Medulla oblongata (tissue), 1 donor: Measurements from ENCODE around the gene CDA.

Experiments used
- DNase-seq: peaks from one replicate; pipeline ENCODE4 v3.0.0-alpha.2; 2015; ENCODE audit errors: extremely low spot score

The CDA gene

DNA sequence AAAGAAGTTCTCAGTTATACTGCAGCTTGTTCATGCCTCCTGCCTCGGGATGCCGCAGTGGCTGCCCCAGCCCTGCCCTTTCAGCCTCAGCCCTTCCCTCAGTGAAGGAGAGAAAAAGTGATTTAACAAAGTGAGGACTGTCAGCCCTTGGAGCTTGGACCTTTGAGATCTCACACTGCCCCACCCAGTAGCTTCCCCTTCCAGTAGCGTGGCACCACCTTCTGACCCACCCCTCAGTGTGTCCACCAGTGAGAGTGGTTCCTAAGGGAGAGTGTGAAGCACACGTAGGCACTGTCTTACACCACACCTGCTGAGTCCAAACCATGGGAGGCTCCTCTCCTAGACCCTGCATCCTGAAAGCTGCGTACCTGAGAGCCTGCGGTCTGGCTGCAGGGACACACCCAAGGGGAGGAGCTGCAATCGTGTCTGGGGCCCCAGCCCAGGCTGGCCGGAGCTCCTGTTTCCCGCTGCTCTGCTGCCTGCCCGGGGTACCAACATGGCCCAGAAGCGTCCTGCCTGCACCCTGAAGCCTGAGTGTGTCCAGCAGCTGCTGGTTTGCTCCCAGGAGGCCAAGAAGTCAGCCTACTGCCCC lies at the start of gene CDA:
TSS of gene CDA (plus strand) at position 464 of the 592 bp plus-strand sequence. CDS start at position 497, 33 bp downstream.
- DNase-seq, result no peak

DNA sequence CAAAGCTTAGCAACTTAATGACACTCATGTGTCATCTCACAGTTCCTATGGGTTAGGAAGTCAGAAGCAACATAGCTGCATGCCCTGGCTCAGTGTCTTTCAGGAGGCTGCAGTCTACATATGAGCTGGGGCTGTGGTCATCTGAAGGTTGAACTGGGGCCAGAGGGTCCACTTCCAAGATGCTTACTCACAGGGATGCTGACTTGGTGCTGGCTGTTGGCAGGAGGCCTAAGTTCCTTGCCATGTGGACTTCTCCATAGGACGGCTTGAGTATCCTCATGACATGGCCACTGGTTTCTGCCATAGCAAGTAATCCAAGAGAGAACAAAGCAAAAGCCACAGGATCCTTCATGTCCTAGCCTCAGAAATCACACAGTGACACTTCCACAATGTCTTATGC lies 48.6 kb upstream of the CDA start:
- DNase-seq, result no peak

DNA sequence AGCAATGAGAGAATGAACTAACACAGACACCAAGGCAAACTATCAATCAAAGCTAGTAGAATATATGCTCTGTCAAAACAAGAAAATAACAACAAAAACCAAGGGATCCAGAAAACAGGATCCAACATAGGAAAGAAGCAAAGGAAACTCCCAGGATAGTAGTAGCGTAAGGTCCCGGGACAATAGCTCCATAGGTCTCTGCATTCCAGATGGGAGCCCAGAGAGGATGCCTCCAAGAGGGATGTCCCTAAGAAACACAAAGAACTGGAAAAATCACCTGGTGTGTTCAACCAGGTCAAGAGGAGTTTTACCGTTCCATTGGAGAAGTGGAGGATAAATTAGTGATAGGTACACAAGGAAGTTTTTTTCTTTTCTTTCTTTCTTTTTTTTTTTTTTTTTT lies 42.3 kb upstream of the CDA start:
- DNase-seq, result no peak

DNA sequence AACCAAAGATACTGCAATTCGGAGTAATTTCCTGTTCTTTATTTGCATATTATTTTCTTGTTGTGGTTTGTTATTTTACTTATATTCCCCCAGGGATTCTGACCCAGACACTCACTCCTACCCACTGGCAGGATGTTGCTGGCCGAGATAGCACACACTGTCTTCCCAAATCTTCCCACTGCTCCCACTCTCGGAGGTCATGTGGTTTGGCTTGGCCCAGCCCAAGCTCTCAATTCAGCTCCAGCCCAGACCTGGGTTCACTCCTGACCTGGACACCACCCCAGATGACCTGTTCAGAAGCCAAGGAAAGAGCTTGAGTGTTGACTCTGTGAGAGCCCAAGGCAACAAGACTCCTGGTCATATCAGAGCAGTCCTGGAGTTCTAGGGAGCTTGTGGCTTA lies 37.7 kb upstream of the CDA start:
- no peak for DNase-seq

DNA sequence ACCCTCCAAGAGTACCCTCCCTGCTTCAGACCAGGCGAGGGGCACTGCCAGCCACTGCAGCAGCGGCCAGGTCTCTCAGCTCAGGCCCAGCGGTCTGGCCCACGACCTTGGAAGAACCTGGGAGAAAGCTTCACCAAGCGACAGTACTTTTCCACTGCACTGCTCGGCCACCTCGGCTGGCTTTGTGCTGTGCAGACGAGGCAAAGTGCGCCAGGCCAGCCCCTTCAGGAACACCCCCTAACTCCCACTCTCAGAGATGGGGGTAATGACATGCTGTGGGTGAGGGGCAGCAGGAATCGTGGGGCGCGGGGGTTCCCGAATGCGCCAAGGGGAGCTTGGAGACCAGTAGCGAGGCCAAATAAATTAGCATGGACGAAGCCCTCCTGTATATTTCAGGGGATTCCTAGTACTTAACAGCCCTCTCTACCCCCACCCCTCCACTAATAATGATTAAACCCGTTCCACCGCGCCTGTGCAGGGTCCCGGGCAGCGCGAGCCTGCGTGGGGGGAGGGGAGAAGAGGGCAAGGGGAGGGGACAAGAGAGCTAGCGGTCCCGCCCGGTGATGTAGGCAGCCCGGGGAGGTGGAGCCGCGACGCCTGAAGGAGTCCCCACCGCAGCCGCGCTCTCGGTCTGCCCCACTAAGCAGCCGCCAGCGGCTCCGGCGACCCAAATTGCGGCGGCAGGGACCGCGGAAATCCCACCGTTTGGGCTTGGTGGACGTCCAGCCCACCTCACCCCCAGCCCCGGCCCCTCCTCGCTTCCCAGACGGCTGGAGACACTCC lies 36.8 kb upstream of the CDA start, which contains the start of gene FAM43B:
TSS of gene FAM43B (plus strand) at position 629 of the 783 bp plus-strand sequence. CDS start 401 bp downstream, outside the sequence.
- peak; percentile 76 for DNase-seq

DNA sequence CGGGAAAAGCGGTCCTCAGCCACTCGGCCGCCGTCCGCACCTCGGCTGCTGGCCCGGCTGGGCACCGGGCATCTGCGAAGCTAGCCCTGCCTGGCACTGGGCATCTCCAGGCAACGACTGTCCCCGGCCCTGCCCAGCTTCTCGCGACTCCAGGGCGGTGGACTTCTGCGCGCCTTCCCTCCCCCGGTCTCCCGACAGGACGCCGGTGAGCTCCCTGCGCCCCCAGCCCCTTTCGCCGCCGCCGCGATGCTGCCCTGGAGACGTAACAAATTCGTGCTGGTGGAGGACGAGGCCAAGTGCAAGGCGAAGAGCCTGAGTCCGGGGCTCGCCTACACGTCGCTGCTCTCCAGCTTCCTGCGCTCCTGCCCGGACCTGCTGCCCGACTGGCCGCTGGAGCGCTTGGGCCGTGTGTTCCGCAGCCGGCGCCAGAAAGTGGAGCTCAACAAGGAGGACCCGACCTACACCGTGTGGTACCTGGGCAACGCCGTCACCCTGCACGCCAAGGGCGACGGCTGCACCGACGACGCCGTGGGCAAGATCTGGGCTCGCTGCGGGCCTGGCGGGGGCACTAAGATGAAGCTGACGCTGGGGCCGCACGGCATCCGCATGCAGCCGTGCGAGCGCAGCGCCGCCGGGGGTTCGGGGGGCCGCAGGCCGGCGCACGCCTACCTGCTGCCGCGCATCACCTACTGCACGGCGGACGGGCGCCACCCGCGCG lies 36.0 kb upstream of the CDA start:
- no peak for DNase-seq

DNA sequence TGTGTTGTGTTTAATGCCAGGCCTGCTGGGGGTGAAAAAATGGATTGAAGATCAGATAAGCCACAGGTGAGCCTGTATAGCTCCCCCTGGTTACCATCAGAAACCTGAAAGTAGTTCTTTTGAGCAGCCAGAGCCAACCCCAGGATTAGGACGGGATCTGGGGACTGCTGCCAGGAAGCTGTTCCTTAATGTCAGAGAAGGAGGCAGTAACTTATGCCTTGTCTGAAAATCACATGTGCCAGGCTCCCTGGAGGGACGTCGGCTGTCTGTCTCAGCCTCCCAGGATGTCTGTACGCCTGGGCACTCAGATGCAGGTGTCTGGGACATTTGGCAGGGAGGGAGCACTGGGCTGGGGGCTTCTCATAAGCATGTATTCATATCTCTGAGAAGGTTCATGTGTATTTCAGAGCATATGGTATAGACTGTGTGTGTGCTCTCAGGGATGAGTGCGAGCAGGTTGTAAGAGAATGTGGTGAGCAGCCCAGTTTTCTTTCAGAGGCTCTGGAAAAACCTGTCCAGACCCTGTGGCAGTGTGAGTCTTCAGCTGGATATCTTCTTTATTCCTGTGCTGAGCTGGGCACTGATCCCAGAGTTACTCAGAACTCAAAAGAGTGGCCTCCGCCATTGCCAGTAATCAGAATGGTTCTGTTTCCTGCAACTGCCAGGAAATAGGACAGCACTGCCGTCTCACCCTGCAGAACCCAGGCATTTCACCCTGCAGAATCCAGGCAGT lies 33.7 kb upstream of the CDA start:
- peak; percentile 70 for DNase-seq

DNA sequence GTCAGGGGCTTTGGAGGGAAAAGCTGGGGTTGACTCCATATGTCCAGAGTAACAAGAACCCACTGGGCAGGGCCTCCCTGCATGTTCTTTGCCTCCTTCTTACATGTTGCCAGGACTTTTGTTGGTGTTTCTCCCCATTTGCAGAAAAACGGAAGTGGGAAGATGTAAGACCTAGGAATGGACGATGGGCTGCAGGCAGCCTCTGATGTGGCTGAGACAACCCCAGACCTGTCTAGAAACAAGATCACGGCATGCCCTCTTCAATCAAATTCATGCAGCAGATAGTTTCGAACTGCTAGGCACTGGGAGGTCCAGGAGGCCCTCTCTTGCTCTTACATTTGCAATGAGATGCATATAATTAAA lies 33.2 kb upstream of the CDA start:
- DNase-seq, result no peak

DNA sequence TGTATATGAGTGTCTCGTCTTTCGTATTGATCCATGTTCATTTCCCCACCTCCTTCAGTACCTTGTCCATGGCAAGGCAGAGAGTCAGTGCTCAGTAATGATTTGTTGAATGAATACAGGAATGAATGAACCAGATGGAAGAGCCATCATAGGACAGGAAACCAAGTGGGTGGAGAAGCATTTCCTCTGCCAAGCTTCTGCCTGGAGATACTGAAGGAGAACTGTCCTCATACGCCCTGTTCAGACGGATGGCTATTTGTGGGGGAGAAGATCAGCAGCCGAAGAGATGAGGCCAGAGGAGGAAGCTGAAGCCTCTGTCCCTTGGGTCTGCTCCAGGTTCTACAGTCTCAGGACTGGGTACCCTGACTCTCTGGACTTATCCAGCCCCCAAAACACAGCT lies 30.7 kb upstream of the CDA start:
- no peak for DNase-seq

DNA sequence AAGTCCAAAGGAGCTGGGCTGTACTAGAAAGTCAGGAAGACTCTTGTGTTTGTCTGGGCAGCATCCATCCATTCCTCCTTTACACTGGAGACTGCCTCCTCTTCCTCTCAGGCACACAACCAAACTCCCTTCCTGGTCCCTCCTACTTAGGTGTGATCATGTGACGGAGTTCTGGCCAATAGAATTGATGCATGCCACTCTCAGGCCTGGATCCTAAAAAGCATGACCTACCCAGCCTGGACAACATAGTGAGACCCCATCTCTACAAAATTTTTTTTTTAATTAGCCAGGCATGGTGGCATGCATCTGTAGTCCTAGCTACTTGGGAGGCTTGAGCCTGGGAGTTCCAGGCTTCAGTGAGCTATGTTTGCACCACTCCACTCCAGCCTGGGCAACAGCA lies 27.9 kb upstream of the CDA start:
- DNase-seq, result no peak

DNA sequence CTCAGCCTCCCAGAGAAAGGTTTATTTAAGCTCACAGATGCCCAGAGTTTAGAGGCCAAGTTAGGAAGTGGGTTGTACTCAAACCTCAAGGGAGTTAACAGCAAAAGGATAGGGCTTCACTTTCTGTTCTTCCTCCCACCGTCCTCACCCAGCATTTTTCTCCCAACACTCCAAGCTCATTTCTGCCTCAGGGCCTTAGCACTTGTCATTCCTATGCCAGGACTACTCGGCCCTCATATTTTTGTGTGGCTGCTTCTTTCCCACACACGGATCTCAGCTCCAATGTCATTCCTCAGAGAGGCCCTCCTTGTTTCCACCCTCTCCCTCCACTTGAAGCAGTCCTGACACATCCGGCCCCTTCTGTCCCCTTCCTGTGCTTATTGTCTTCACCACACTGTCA lies 23.7 kb upstream of the CDA start:
- DNase-seq, result no peak

DNA sequence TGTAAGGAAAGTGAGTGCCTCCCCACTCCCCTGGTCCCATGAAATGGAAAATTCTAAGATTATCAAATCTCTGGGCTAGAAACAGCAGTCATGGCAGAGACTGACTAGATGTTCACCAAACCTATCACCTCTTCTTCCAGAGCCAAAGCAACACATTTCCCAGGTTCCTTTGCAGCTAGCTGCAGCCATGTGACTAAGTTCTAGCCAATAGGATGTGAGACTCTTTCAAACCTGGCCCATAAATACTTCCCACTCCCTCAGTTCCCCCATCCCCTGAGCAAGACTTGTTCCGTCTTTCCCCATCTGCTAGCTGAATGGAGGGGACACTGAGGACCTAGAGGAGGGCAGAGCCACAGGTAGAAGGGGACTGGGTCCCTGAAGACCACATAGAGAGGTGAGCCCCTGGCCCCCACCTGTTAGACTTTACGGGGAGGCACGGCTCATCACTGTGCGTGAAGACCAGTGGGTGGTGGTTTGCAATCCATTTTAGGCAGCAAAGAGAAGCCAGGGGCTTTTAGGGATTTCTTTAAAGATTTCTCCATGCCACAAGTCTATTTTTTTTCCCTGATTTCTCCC lies 19.3 kb upstream of the CDA start:
- no peak for DNase-seq

DNA sequence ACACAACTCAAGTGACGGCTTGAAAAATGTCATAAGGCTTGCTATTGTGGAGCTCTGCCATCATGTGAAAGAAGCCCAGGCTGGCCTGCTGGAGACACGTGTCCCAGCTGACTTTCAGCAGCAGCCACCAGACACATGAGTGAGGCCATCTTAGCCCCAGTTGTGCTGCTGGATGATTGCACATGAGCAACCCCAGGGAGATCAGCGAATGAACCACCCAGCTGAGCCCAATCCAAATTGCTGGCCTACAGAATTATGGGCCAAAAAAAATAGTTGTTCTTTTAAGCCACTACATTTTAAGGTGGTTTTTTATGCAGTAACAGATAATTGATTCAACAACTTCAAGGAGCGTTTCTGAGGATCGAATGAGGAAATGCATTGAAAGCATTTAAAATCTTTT lies 17.5 kb upstream of the CDA start:
- DNase-seq, result no peak

DNA sequence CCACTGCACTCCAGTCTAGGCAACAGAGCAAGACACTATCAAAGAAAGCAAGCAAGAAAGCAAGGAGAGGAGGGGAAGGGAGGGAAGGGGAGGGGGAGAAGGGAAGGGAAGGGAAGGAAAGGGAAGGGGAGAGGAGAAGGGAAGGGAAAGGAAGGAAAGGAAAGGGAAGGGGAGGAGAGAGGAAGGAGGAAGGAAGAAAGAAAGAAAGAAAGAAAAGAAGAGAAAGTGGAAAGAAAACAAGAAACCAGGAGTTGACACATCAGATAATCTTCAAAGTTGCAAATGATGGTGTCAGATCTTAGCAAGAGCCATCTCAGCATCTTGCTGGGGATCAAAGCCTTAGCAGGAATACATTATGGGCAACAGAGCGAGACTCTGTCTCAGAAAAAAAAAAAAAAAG lies 14.9 kb upstream of the CDA start:
- DNase-seq, result no peak

DNA sequence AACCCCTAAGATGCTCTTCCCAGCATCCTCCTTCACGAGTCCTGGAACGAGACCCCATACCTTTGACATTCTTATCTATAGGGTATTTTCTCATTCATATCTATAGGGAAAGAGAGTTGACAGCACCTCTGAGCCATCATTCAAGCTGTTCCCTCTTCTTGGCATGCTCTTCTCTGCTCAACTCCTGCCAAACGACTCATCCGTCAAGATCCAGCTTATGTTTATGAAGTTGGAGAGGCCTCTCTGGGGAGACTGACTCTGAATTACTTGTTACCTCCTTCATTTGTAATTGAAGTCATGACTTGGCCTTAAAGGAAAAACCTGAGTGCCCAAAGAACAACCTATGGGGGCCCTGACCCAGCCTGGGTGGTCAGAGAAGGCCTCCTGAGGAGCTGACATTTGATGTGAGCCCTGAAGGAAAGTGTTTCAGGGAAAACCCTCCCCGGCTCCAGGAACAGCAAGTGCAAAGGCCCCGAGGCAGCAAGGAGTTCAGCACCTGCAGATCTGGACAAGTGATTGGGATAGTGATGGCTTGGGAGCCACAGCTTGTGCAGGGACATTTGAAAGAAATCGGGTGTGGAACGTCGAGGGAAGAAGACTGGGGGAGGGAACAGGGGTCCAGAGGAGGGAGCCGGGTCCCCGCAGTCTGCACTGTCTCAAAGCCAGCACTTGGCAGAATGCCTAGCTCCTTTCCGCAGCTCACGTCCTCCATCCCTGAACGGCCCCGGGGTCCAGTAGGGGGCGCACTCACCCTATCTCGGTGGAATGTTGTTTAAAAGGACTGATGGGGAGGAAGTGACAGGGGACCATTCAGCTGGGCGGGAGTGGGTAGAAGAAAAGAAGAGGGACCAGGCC lies 14.0 kb upstream of the CDA start:
- DNase-seq, result peak; percentile 42

DNA sequence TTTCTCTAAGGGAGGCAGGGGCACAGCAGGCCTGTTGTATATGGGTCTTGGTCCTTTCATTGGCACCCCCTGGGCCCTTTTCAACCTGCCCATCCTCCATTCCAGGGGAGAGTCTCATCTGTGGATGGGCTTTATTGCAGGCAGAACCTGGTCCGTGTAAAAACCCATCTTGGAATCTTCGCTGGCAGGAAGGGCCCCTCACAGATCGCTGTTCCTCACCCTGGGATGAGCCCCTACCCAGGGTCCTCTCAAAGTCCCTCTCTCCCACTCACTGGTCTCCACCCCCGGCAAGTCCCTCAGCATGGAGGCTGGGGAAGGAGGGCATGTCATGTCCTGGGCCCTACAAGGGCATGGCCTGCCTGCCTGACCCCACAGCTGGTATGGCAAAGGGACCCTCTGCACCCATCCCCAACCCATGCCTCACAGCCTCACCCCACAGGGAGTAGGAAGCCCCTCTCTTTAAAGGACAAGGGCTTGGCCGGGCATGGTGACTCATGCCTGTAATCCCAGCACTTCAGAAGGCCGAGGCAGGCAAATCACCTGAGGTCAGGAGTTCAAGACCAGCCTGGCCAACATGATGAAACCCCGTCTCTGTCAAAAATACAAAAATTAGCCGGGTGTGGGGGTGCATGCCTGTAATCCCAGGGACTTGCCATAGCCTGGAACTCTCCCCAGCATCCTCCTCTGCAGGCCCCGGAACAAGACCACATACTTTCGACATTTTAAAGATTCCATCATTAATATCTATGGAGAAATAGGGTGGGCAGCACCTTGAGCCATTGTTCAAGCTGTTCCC lies 13.2 kb upstream of the CDA start:
- DNase-seq, result no peak

DNA sequence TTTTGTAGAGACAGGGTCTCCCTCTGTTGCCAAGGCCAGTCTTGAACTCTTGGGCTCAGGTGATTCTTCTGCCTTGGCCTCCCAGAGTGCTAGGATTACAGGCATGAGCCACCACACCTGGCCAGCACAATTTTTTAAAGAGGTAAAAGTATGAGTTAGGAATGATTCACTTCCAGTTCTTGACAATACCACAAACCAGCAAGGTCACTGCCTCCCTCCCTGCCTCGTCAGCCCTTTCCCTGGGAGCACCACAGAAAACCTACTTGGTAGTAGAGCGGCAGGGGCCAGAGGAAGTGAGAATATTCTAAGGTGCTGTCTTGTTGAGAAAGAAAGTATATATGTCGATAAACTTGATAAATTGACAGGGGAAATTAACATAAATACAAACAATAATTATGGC lies 10.8 kb upstream of the CDA start:
- no peak for DNase-seq

DNA sequence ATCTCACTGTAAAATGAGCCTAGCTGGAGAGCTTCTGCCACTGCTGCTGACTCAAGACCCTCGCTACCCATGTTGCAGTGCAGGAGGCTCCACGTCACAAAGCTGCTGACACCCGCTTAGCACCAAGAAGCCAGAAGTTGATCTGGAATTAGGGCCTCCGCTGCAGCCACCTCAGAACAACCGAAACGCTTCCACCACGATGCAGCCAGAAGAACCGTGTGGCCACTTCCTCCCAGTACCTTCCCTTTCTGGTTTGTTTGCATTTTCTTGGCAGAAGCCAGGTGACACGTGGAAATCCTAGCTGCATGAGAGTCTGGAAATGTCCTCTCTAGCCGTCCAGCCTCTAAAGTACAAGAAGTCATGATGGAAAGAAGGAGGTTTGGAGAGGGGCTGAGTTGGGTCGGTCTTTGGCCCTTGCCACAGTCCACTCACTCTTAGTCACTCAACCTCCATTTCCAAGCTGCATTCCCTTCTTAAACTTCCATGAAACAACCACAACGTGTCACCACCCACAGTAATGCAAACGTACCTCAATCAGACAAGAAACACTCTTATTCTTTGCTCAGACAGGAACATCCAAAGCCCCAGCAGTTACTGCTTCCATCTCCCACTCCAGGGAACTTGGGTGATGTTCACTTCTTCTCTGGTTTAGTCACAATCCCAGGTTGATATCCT lies 10.0 kb upstream of the CDA start:
- no peak for DNase-seq

DNA sequence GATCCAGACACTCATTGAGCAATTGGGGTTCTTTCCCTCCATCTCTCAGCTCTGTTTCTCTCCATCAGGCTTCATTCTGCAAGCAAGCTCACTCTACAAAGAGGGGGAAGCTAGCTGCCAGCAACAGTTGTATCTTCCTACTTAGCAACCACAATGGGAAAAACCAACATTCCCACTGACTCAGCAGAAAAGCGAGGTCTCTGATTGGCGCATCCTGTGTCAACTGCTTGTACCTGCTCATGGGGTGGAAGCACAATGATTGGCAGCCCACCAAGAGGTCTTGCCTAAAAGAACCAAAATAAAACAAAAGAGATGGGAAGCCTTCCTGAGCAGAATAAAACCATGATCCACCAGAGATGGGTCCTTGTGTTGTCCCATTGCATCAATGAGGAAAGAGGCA lies 4.0 kb upstream of the CDA start:
- DNase-seq, result no peak
